GM18519 (cell line): Measurements from ENCODE around the gene SLC6A19.

Source experiments
- ATAC-seq: cut with Tn5 transposase; IDR thresholded peaks from one replicate; pipeline ENCODE4 v1.9.1; 2021; ENCODE audit warnings: mild to moderate bottlenecking, moderate library complexity; ENCODE audit not compliant: unreplicated experiment, low FRiP score

SLC6A19 gene

DNA sequence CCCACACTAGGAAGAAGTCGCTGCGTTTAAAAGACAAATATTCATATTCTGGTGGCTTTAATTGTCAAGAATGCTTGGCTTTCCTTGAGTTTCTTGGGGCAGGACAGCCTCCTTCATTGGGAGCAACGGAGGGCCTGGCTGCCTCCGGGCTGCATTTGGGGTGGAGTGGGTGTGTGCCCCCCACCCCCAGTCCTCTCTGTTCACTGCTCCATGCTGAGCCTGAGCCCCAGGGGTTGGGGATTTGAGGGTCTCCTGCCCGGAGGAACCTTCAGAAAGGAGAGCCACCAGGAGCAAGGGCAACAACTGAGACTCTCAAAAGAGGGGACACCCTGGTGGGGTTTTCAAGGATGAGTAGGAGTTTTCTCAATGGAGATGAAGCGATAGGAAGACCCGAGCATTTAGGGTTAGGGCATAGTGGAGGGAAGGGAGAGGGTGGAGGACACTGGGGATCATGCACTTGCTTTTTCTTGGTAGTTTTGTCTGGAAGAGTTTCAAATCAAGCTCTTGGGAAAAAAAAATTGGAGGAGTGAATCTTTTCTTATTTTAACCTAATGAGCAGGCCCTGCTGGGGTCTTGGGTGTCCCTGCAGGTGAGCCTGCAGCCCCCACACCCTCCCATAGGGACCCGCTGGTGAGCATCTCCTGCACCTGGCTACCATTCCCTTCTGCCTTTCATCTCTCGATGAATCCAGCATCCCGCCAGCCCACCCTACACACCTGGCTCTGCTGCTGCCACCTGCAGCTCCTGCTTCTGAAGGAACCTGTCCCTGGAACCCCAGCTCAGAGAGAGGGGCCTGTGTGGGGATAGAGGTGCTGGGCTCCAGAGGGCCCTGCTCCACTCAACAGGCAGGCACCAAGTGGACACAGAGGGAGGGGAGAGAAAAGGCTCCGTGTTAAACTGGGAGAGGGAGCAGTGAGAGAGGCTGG is 4.1 kb downstream of the SLC6A19 start:
- ATAC-seq = no peak

DNA sequence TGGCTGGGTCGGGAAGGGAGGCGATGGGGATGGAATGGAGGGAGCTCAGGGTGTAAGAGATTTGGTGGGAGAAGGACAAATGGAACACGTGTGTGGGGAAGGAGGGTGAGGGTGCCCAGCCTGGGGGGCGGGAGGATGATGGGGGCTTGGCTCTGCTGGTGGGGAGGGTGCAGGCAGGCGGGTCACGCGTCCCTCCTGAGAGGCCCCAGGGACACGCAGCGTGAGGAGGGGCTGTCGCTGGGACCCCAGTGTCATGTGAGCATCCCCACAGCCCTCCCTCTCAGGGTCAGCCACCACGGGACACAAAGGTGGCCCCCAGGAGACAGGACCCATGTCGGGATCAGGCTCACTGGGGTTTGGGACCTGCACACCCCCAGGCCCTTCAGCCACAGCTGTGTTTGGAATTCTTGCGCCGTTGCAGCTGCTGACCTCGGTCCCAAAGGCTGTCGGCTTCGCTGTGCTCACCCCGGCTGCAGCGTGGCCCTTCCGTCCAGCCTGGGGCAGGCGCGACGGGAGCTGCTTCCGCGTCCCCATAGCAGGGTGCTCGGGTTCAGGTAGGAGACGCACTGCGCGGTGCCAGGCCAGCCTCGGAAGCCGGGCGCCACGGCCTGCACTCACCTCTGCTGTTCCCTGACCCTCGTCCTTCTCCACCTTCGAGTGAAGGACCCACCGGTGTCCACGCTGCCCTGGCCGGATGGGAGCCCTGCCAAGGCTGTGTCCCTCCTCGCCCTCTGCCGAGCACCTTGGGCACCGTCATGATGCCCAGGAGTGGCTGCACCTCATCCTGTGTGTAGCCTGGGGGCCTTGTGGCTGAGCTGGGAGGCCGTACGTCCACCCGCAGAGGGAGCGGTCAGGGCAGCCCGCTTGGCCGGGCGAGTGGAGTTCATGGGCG is 5.4 kb downstream of the SLC6A19 start:
- ATAC-seq = no peak

DNA sequence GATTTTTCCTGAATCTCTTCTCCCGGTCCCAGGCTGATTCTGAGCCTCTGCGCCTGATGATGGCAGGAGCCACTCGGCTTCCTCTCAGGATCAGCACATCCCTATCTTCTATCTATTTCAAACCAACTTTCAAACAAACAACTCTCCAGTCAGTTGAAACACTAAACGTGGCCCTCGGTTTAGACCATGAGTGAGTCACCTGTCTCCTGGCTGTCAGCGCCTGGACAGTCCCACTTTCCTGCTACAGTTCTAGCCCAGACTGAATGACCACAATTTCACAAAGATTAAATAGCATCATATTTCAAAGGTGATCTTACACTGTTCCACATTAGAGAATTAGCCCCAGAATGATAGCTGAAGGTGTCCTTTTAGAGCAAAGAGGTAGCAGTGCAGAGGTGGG is 6.2 kb downstream of the SLC6A19 start:
- ATAC-seq = no peak

DNA sequence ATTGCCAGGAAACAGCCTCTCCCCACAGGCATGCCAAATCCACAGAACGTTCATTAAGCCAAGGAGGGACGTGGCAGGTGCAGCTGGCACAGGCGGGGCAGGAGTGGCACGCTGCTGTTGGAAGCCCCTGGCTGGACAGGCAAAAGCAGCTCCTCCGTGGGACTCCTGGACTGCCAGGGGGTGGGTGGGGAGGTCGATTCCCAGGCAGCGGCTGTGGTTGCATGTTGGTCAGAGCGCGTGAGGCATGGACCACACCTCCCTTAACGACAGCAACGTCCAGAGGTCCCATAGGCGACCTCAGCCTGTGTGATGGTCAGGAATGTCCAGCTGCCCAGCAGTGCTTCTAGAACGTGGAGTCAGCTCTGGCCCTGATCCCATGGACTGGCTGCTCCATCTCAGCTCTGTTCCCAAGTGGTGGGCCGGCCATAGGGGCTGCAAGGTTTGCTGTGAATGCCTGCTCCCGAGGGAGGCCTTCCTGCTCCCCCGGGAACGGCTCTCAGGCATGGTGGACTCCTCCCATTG is 6.9 kb downstream of the SLC6A19 start:
- no peak for ATAC-seq

DNA sequence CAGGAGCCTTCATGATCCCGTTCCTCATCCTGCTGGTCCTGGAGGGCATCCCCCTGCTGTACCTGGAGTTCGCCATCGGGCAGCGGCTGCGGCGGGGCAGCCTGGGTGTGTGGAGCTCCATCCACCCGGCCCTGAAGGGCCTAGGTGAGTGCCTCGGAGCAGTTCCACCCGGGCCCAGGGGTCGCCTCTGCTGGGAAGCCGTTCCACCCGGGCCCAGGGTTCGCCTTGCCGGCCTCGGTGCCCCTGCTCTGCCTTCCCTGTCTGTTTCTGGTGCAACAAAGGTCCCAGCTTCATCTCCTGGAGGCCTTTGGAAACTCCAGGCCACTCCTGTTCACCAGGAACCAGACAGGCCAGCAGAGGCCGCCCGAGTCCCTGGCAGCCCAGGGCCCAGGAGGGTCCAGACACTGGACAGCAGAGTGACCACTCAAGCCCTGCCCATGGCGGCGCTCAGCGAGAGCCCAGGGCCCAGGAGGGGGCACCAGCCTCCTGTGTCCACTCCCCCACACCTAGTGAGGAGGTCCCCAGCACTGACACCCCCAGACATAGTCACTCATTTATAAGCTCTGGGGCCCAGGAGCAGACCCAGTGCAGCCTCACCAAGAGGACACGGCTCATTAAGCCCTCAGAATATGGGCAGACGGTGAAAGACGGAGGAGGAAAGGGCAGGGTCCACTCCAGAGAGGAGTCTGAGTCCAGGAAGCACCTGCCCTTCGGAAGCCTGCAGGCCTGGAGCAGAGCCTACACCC is 7.5 kb downstream of the SLC6A19 start:
- ATAC-seq = no peak

DNA sequence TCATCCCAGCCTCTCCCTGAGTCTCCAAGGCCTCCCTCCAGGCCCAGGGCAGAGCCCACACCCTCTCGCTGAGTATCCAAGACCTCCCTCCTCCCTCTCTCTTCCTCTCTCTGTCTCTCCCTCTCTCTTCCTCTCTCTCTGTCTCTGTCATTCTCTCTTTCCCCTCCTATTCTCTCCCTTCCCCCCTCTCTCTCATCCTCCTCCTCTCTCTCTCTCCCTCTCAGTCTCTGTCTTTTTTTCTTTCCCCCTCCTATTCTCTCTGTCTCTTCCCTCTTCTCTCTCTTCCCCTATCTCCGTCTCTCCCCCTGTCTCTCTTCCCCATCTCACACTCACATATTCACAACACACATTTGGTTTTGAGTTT is 8.1 kb downstream of the SLC6A19 start:
- ATAC-seq = no peak

DNA sequence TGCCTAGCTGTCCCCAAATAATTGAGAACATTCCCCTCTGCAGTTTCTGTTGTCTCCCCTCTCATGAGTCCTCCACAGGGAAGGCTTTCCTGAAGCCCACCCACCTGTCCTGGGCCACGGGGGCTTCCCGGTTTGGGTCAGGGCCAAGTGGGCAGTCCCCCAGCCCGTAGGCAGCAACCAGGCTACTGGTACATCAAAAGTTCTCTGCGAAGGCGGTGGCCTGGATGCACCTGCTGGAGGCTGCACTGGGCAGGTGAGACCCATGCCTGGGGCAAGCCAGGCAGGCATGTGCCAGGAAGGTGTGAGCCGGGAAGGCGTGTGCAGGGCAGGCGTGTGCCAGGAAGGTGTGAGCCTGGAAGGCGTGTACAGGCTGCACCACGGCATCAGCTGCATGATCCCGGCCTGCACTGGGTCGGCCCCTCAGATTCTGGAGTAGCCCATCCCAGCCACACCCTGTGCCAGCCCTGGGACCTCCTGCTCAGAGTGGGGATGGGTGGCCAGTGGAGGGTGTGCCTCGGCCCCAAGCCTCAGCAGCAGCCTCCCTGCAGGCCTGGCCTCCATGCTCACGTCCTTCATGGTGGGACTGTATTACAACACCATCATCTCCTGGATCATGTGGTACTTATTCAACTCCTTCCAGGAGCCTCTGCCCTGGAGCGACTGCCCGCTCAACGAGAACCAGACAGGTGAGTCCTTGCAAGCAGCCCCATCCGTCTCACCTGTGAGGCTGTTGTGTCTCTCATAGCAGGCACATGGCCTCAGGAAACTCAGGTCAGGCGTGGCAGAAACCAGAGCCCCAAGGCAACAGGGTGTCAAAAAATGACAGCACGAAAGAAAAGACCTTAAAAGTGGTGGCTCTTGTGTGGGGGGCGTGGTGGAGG is 8.7 kb downstream of the SLC6A19 start:
- no peak for ATAC-seq

DNA sequence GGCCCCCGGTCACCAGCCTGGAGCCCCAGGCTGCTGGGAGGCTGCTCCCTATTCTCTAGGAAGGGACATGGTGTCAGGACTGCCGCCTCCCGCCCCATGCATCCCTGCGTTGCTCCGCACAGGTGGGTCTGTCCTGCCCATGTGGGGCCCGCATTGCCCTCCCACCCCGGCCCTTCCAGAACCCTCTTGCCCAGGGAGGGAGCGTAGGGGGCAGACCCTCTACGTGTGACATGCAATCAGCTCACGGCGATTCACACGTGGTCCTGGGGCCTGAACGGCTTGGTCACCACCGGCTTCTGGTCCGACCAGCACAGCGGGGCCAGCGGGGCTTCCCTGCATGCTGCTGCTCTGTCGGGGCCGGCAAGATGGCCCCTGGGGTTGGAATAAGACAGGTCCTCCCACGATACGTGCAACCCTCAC is 9.4 kb downstream of the SLC6A19 start:
- no peak for ATAC-seq

DNA sequence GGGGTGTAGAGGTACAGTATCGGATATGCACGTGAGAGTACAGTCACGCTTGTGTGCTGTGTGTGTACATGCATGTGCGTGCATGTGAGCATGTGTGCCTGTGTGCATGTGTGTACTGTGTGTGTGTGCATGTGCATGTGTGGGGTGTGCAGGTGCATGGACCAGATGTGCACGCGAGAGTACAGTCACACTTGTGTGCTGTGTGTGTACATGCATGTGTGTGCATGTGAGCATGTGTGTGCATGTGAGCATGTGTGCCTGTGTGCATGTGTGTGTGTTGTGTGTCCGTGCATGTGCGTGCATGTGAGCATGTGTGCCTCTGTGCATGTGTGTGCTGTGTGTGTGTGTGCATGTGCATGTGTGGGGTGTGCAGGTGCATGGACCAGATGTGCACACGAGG is 10.3 kb downstream of the SLC6A19 start:
- no peak for ATAC-seq

DNA sequence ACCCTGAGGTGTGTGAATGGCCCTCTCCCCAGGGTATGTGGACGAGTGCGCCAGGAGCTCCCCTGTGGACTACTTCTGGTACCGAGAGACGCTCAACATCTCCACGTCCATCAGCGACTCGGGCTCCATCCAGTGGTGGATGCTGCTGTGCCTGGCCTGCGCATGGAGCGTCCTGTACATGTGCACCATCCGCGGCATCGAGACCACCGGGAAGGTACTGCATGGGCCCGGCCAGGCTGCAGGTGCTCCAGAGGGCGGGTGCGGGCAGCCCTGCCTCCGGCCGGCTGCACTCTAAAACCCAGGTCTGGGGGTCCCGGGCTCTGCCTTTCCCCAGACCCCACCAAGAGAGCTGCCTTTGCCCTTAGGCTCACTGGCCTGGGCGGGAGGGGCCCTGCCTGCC is 10.9 kb downstream of the SLC6A19 start:
- ATAC-seq = no peak

DNA sequence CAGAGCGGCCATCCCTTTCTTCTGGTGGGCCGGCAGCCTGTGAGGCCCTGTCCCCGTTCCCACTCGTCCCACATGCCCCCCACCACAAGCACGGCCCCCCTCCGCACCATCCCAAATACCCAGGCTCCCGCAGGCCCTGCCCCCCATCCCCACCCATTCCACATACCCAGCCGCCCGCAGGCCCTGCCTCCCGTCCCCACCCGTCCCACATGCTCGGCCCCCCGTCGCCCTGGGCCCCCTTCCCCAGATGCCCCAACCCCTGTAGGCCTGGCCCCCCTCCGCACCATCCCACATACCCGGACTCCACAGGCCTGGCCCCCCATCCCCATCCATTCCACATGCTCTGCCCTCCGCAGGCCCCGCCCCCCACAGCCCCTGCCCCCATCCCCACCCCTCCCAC is 11.5 kb downstream of the SLC6A19 start:
- no peak for ATAC-seq

DNA sequence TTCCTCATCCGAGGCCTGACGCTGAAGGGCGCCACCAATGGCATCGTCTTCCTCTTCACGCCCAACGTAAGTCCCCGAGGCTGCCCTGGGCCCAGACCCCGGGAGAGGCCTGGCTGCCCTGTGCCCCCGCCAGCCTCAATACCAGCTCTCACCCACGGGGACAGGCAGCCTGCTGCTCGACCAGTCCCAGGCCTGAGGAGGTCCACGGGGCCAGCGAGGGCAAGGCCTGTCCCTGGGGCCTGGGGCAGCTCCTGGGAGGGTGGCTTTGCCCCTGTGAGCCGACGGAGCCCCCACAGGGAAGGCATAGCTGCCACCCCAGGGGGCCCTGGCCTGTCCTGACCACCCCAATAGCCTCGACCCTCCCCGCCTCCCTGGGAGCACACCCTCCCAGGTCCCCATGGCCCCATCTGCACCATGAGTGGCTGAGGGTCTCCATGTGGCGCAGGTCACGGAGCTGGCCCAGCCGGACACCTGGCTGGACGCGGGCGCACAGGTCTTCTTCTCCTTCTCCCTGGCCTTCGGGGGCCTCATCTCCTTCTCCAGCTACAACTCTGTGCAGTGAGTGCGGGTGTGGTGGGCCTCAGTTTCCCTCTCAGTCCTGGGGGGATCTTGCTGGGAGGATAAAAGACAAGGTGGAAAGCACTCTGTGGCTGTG is 12.2 kb downstream of the SLC6A19 start:
- no peak for ATAC-seq

DNA sequence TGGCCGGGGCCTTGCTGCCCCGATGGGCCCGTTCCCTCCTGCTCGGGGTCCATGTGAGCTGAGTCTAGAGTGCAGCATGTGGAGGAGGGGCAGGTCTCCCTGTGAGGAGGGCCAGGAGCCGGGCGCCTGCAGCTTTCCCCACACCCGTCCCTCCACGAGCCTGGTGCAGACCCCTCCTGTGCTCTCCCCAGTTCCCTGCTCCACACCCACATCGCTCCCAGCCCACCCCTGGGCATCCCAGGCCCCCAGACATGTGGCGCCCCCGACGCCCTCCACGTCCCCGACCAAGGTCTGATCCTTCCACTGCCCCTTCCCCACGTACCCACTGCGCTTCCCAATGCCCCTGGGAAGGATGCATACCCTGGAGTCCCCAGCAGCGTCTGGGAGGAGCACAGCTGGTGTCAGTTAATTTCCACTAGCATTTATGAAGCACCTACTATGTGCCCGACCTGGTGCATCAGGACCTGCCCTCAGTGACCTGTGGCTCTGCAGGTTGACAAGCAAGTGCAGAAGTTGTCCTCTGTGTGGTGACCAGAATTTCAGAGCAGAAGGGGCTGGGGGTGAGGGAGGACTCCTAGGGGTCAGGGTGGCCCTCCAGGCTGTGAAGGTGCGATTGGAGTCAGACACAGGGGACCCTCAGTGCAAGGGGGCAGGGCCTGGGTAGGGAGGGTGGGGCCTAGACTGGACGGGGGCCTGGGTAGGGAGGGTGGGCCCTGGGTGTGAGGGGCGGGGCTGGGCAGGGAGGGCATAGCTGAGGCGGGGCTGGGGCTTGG is 13.0 kb downstream of the SLC6A19 start:
- no peak for ATAC-seq

DNA sequence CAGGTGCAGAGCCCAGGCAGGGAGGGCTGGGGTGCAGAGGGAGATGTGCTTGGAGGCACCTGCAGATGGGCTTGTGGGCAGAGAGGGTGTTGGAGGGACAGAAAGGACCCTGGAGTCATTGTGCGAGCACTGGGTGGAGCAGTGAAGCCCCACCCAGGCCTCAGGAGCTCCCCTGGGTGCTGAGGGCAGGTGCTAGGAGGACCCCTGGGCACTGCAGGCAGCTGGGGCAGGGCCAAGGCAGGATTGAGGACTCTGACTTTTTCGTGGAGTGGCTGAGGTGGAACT is 13.5 kb downstream of the SLC6A19 start:
- no peak for ATAC-seq

DNA sequence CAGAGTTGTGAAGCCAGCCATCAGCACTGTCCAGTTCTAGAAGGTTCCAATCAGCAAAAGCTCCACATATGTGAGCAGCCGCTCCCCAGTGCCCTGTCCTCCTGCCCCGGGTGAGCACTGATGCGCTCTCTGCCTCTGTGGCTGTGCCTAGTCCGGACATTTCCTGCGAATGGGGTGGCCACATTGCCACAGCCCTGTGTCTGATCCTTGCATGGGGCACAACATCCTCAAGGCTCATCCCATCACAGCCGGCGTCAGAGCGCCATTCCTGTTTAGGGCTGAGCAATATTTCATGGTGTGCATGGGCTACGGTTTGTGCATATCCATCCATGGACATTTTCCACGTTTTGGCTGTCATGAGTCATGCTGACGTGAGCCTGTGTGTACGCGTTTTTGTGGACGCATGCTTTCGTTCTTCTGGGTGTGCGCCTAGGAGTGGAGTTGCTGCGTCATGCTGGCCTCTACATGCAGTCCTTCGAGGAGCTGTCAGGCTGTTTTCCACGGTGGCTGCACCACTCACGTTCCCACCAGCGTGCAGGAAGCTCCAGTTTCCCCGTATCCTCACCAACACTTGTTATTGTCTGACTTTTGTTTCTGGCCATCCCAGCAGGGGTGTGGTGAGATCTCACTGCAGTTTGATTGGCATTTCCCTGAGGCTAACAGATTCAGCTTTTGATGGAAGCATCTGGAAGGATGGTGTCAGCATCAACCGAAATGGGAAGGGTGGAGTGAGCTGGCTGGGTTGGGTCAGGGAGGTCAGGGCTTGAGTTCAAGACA is 14.1 kb downstream of the SLC6A19 start:
- ATAC-seq = no peak

DNA sequence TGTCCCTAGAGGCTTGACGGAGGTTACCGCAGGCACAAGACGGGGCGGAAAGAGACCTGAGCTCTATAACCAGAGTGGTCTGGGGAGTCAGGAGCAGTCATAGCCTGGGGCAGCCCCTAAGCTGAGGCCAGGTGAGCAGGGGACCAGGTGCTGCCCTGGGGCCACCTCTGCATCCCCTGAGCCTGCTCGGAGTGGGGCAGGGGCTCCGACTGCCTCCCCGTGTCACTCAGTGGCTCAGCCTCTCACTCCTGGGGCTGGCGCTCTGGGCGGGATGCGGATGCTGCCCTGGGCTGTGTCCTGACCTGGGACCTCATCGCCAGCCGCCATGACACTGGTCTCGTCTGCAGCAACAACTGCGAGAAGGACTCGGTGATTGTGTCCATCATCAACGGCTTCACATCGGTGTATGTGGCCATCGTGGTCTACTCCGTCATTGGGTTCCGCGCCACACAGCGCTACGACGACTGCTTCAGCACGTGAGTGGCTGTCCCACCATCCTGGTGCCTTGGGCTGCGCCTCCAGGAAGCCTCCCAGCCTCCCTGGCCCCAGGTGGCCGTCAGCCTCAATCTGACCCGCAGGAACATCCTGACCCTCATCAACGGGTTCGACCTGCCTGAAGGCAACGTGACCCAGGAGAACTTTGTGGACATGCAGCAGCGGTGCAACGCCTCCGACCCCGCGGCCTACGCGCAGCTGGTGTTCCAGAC is 15.0 kb downstream of the SLC6A19 start:
- no peak for ATAC-seq

DNA sequence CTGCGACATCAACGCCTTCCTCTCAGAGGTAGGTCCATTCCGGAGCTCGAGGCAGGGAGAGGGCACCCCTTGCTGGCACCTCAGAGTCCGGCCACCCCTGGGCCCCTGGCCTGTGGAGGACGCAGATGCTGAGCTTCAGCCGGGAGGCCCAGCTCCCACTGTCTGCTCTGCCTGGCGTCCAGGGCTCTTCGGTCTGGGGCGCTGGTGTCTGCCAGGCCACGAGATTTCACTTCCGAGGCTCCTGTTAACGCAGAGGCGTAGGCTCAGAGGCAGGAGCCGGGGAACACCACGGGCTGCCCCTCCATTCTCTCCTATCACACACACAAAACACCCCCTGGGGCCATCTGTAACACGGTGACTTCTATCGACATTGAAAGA is 15.5 kb downstream of the SLC6A19 start:
- no peak for ATAC-seq
